Measurements from ENCODE around the gene DIPK2A. TPM values are rescaled to one million over a fixed set of nuclear protein-coding genes. Genes with fewer than 3 reads are reported as not detected.

DIPK2A gene
- total RNA-seq, 2 experiments from 2014 or later, result 17.5 to 18.2 TPM

GRCh38 chr3:143991713-143992112 lies 20.1 kb downstream of the DIPK2A start:
- no peak overlapping the region for H3K27ac Mint-ChIP-seq
- no peak overlapping the region for H3K4me3 ChIP-seq (ENCODE audit: low read length)
- no peak for TF ChIP-seq CTCF (IDR thresholded peaks at IDR 0.05)
- no peaks in the 10 kb centered on the region for H3K9me3 ChIP-seq (ENCODE audit: control insufficient read depth in 1 of 2, insufficient read depth in 1 of 2, low read length in 2 of 2)
- H3K27ac ChIP-seq (ENCODE audit: low read depth in 1 of 2, low read length in 2 of 2), result no peak overlapping the region
- no peak for ATAC-seq (ENCODE audit: poor library complexity)
- DNase-seq, result no peak
- H3K4me1 Mint-ChIP-seq (ENCODE audit: low read depth), result peaks cover 29% of the 10 kb centered on the region
- H3K36me3 Mint-ChIP-seq (ENCODE audit: low read depth), result peaks cover 52% of the 10 kb centered on the region
- CTCF ChIA-PET, result interaction anchor here (1.1 kb wide), 1 partner anchor 20 kb away, joined by 3 read pairs; the partner anchor contains the start of gene DIPK2A
- H3K9me3 Mint-ChIP-seq, result no peaks in the 10 kb centered on the region
- H3K27me3 Mint-ChIP-seq, result no peaks in the 10 kb centered on the region
- POLR2A ChIA-PET, result no interaction called here
- no peaks in the 10 kb centered on the region for H3K27me3 ChIP-seq (ENCODE audit: control insufficient read depth in 1 of 2, insufficient read depth in 2 of 2, low read length in 2 of 2)
- H3K4me3 Mint-ChIP-seq, result no peak overlapping the region
- intact Hi-C loops (cut with DNase I, micrococcal nuclease), result no loop called here
- no peaks in the 10 kb centered on the region for H3K4me1 ChIP-seq (ENCODE audit: insufficient read depth, low read length)
- peaks cover 21% of the 10 kb centered on the region for H3K36me3 ChIP-seq (ENCODE audit: insufficient read depth, low read length)

GRCh38 chr3:143998266-143998665 lies 26.6 kb downstream of the DIPK2A start:
- Histone ChIP-seq H3K4me1 (ENCODE audit: insufficient read depth, low read length) (no peaks in the 10 kb centered on the region), H3K27me3 (ENCODE audit: control insufficient read depth in 1 of 2, insufficient read depth in 2 of 2, low read length in 2 of 2) (no peaks in the 10 kb centered on the region), H3K36me3 (ENCODE audit: insufficient read depth, low read length) (peaks cover under 1% of the 10 kb centered on the region), H3K9me3 (ENCODE audit: control insufficient read depth in 1 of 2, insufficient read depth in 1 of 2, low read length in 2 of 2) (no peaks in the 10 kb centered on the region), H3K4me3 (ENCODE audit: low read length) (no peak overlapping the region), H3K27ac (ENCODE audit: low read depth in 1 of 2, low read length in 2 of 2) (no peak overlapping the region)
- Mint-ChIP-seq H3K36me3 (ENCODE audit: low read depth) (peaks cover 6% of the 10 kb centered on the region), H3K9me3 (no peaks in the 10 kb centered on the region), H3K27ac (no peak overlapping the region), H3K4me3 (no peak overlapping the region), H3K27me3 (no peaks in the 10 kb centered on the region), H3K4me1 (ENCODE audit: low read depth) (no peaks in the 10 kb centered on the region)
- POLR2A ChIA-PET, result no interaction called here
- no peak for ATAC-seq (ENCODE audit: poor library complexity)
- intact Hi-C loops (cut with DNase I, micrococcal nuclease), result no loop called here
- CTCF ChIA-PET, result no interaction called here
- TF ChIP-seq CTCF (IDR thresholded peaks at IDR 0.05), result no peak
- DNase-seq, result peak in 2 of 14 experiments; percentile 63 to 73

GRCh38 chr3:144003051-144003450 lies 31.4 kb downstream of the DIPK2A start:
- no peak for TF ChIP-seq CTCF (IDR thresholded peaks at IDR 0.05)
- intact Hi-C loops (cut with DNase I, micrococcal nuclease), result no loop called here
- ChIA-PET POLR2A (no interaction called here), CTCF (no interaction called here)
- DNase-seq (no peak), ATAC-seq (ENCODE audit: poor library complexity) (no peak)
- Mint-ChIP-seq H3K27me3 (no peaks in the 10 kb centered on the region), H3K9me3 (no peaks in the 10 kb centered on the region), H3K27ac (no peak overlapping the region), H3K4me3 (no peak overlapping the region), H3K36me3 (ENCODE audit: low read depth) (no peaks in the 10 kb centered on the region), H3K4me1 (ENCODE audit: low read depth) (no peaks in the 10 kb centered on the region)
- Histone ChIP-seq H3K27ac (ENCODE audit: low read depth in 1 of 2, low read length in 2 of 2) (no peak overlapping the region), H3K4me3 (ENCODE audit: low read length) (no peak overlapping the region), H3K36me3 (ENCODE audit: insufficient read depth, low read length) (no peaks in the 10 kb centered on the region), H3K9me3 (ENCODE audit: control insufficient read depth in 1 of 2, insufficient read depth in 1 of 2, low read length in 2 of 2) (no peaks in the 10 kb centered on the region), H3K4me1 (ENCODE audit: insufficient read depth, low read length) (no peaks in the 10 kb centered on the region), H3K27me3 (ENCODE audit: control insufficient read depth in 1 of 2, insufficient read depth in 2 of 2, low read length in 2 of 2) (no peaks in the 10 kb centered on the region)
